ENCODE measurements around the gene RPL37.

Gene RPL37

GRCh38 chr5:40775846-40776657, 59.0 kb downstream of the RPL37 start:
- intact Hi-C loops (cut with DNase I) = no loop called here
- DNase-seq = no peak
